ENCODE results near the gene NBPF8. TPM values are rescaled to one million over a fixed set of nuclear protein-coding genes. Genes with fewer than 3 reads are reported as not detected.
"Not testable (repeated sequence)": the region's sequence is repeated elsewhere in the genome, so short reads cannot be mapped to it uniquely, and the experiment has no call there.

NBPF8 gene, protein sequence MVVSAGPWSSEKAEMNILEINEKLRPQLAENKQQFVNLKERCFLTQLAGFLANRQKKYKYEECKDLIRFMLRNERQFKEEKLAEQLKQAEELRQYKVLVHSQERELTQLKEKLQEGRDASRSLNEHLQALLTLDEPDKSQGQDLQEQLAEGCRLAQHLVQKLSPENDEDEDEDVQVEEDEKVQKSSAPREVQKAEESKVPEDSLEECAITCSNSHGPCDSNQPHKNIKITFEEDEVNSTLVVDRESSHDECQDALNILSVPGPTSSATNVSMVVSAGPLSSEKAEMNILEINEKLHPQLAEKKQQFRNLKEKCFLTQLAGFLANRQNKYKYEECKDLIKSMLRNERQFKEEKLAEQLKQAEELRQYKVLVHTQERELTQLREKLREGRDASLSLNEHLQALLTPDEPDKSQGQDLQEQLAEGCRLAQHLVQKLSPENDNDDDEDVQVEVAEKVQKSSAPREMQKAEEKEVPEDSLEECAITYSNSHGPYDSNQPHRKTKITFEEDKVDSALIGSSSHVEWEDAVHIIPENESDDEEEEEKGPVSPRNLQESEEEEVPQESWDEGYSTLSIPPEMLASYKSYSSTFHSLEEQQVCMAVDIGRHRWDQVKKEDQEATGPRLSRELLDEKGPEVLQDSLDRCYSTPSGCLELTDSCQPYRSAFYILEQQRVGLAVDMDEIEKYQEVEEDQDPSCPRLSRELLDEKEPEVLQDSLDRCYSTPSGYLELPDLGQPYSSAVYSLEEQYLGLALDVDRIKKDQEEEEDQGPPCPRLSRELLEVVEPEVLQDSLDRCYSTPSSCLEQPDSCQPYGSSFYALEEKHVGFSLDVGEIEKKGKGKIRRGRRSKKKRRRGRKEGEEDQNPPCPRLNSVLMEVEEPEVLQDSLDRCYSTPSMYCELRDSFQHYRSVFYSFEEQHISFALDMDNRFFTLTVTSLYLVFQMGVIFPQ
- polyA plus RNA-seq: 10 to 100 TPM in 1 of 4 donors, 1 to 10 TPM in 2, under 1 TPM in 1; 0.45 to 10.1 (median 2.0) TPM
- long read RNA-seq, donor 1: 0 reads
- long read RNA-seq, donor 2: 0 reads
- long read RNA-seq, donor 3: 0 reads
- long read RNA-seq, donor 4: 0 reads
- long read RNA-seq, donor 5: 0 reads
- long read RNA-seq, donor 6: 0 reads
- long read RNA-seq, donor 7: 0 reads
- long read RNA-seq, donor 8: 0 reads
- long read RNA-seq, donor 9: 0 reads
- long read RNA-seq, donor 10, partial matches to known transcripts: 8 of 8 reads
- long read RNA-seq, donor 10, other reads (novel, unspliced or antisense): 0 of 8 reads

DNA sequence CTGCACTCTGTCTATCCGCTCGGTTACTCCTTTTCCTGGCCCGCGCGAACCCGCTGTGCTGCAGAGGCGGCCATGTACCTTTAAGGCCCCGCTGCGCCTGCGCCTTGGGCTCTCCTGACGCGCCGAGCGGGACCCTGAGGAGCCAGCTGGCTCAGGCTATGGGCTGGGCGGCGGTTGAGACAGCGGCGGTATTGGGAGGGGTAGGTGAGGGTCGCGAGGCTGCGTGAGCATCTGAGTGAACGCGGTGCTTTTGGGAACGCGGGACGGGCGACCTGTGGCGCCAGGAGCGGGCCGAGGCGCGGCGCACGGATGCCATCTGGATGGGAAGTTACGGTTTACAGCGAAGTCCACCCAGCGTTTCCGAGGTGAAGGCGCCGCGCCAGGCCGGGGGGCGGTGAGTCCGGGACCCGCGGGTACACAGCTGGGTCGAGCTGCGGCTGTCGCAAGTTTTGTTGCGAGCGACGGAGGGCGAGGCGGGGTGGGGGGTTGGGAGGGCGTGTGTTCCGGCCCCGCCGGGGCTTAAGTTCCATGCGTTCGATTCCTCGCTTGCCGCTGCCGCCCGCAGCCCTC is at the start of gene NBPF8:
TSS of gene NBPF8 (plus strand) at position 125 of the 570 bp plus-strand sequence. CDS start 21,488 bp downstream, outside the sequence.
- peak within 1 kb of the TSS; percentile 30 to 48 (median 43) for H3K4me3 ChIP-seq (ENCODE audit: low read depth in 1 of 3, low read length in 3 of 3)
- not testable (repeated sequence) for H3K4me1 ChIP-seq (ENCODE audit: control insufficient read depth in 3 of 3, insufficient read depth in 2 of 3, low read depth in 1 of 3, low read length in 2 of 3); H3K36me3 ChIP-seq (ENCODE audit: control insufficient read depth in 3 of 3, insufficient read depth in 2 of 3, low read depth in 1 of 3, low read length in 3 of 3); H3K27me3 ChIP-seq (ENCODE audit: control insufficient read depth in 3 of 3, insufficient read depth in 3 of 3, low read length in 3 of 3); FAIRE-seq; H3K9me3 ChIP-seq (ENCODE audit: control insufficient read depth in 2 of 2, insufficient read depth in 1 of 2, low read depth in 1 of 2, low read length in 1 of 2)
- 0 to 1% (median 1%) methylated on average over 8 to 47 of the region's 64 CpGs for WGBS, 3 donors
- H3K27ac ChIP-seq (ENCODE audit: low read depth in 1 of 3, low read length in 2 of 3): peak within 1 kb of the TSS in 2 of 3 donors; percentile 28 to 54
- DNase-seq: peak; percentile 20 to 53

DNA sequence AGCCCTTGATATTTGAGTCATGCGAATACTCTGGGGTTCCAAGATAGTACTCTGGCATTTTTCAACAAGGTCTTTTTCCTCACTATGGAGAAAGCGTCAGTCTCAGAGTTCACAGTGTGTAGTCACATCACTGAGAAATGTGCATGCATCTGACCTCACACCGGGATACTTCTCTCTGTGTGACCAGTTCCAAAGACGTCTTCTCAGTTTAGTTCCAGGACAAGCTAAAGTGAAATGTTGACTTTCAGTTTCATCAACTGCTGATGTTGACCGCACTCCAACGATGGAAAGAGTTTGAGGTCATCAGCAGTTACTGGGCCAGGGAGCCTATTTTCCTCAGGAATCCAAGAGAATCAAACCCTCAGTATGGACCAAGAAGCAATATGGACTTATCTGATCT is 47.1 kb upstream of the NBPF8 start:
- H3K27ac ChIP-seq (ENCODE audit: low read depth in 1 of 3, low read length in 2 of 3); H3K9me3 ChIP-seq (ENCODE audit: control insufficient read depth in 2 of 2, insufficient read depth in 1 of 2, low read depth in 1 of 2, low read length in 1 of 2); H3K36me3 ChIP-seq (ENCODE audit: control insufficient read depth in 3 of 3, insufficient read depth in 2 of 3, low read depth in 1 of 3, low read length in 3 of 3); H3K4me1 ChIP-seq (ENCODE audit: control insufficient read depth in 3 of 3, insufficient read depth in 2 of 3, low read depth in 1 of 3, low read length in 2 of 3); FAIRE-seq; H3K4me3 ChIP-seq (ENCODE audit: low read depth in 1 of 3, low read length in 3 of 3); H3K27me3 ChIP-seq (ENCODE audit: control insufficient read depth in 3 of 3, insufficient read depth in 3 of 3, low read length in 3 of 3); DNase-seq: not testable (repeated sequence)
- 75 to 91% (median 87%) methylated on average over 5 to 6 of the region's 6 CpGs for WGBS, 3 donors

DNA sequence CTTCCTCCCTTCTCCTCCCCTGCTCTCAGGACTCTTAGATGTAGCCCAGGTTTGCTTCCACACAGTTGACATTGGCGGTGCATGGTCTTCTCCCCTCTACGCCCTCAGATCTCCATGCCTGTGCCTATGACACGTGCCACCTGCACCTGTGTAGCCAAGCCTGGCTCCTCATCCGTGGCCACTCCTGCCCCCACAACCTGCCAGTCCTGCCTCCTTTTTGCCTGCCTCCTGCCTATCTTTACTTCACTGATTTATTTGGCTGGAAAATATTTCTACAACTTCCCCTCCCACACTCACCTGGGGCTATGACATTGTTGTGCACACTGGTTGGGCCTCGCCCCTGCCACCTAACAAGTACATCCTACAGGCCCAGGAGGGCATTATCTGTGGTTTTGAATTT is 28.2 kb upstream of the NBPF8 start:
- FAIRE-seq: not testable (repeated sequence)

DNA sequence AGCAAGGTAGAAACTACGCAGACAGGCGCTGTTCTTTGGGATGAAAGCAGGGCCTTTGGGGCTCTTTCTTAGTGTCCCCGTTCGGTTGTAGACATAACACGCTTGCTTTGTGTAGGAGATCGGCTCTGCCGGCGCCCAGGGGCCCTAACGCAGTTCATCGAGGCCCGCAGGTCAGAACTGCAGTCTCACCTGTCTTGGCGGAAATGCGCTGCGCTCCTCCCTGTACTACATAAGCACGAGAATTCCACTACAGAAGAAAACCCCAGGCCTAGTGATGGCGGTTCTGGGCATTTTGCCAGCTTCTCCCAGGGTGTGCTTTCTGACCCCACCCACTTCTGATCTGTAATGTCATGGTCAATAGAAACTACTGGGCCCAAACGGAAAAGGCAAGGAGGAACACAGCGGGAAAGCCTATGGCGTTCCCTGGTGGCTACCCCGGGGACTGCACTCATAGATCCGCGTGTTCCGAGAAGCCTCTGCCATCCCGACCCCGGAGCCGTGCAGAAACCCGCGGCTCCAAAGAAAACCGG is 26.2 kb upstream of the NBPF8 start:
- H3K27me3 ChIP-seq (ENCODE audit: control insufficient read depth in 3 of 3, insufficient read depth in 3 of 3, low read length in 3 of 3); H3K9me3 ChIP-seq (ENCODE audit: control insufficient read depth in 2 of 2, insufficient read depth in 1 of 2, low read depth in 1 of 2, low read length in 1 of 2); H3K4me3 ChIP-seq (ENCODE audit: low read depth in 1 of 3, low read length in 3 of 3); FAIRE-seq; H3K36me3 ChIP-seq (ENCODE audit: control insufficient read depth in 3 of 3, insufficient read depth in 2 of 3, low read depth in 1 of 3, low read length in 3 of 3); H3K4me1 ChIP-seq (ENCODE audit: control insufficient read depth in 3 of 3, insufficient read depth in 2 of 3, low read depth in 1 of 3, low read length in 2 of 3); H3K27ac ChIP-seq (ENCODE audit: low read depth in 1 of 3, low read length in 2 of 3): not testable (repeated sequence)
- 6 to 20% (median 15%) methylated on average over 12 to 15 of the region's 29 CpGs for WGBS, 3 donors
- peak; percentile 30 to 44 for DNase-seq

More for the DNA sequence above, 28.2 kb upstream of the NBPF8 start:
- not testable (repeated sequence) for DNase-seq; H3K4me1 ChIP-seq (ENCODE audit: control insufficient read depth in 3 of 3, insufficient read depth in 2 of 3, low read depth in 1 of 3, low read length in 2 of 3); H3K9me3 ChIP-seq (ENCODE audit: control insufficient read depth in 2 of 2, insufficient read depth in 1 of 2, low read depth in 1 of 2, low read length in 1 of 2); H3K27ac ChIP-seq (ENCODE audit: low read depth in 1 of 3, low read length in 2 of 3); H3K36me3 ChIP-seq (ENCODE audit: control insufficient read depth in 3 of 3, insufficient read depth in 2 of 3, low read depth in 1 of 3, low read length in 3 of 3); H3K4me3 ChIP-seq (ENCODE audit: low read depth in 1 of 3, low read length in 3 of 3); H3K27me3 ChIP-seq (ENCODE audit: control insufficient read depth in 3 of 3, insufficient read depth in 3 of 3, low read length in 3 of 3)
- 75 to 93% (median 81%) methylated on average over 5 of the region's 5 CpGs for WGBS, 3 donors

DNA sequence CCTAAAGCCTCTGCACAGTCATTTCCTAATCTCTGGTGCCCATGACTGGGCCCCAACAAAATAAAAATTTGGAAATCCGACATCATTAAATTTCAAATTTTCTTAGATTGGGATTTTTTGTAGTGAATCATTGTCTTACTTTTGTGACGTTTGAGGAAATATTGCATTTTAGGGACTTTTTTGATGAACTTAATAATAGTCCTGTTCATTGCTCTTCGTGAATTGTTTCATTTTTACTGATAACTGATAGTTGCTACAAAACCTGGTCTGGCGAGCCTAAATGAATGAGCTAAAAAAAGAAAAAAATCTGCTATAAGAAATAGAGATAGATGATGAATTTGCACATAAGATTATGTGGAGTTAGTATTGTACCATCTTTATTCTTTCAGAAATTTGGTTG is 23.5 kb upstream of the NBPF8 start:
- not testable (repeated sequence) for H3K36me3 ChIP-seq (ENCODE audit: control insufficient read depth in 3 of 3, insufficient read depth in 2 of 3, low read depth in 1 of 3, low read length in 3 of 3); H3K27me3 ChIP-seq (ENCODE audit: control insufficient read depth in 3 of 3, insufficient read depth in 3 of 3, low read length in 3 of 3); FAIRE-seq; H3K4me1 ChIP-seq (ENCODE audit: control insufficient read depth in 3 of 3, insufficient read depth in 2 of 3, low read depth in 1 of 3, low read length in 2 of 3); H3K9me3 ChIP-seq (ENCODE audit: control insufficient read depth in 2 of 2, insufficient read depth in 1 of 2, low read depth in 1 of 2, low read length in 1 of 2); DNase-seq; H3K27ac ChIP-seq (ENCODE audit: low read depth in 1 of 3, low read length in 2 of 3); H3K4me3 ChIP-seq (ENCODE audit: low read depth in 1 of 3, low read length in 3 of 3)
- WGBS, 3 donors: 67 to 81% (median 77%) methylated on average over 4 of the region's 4 CpGs

DNA sequence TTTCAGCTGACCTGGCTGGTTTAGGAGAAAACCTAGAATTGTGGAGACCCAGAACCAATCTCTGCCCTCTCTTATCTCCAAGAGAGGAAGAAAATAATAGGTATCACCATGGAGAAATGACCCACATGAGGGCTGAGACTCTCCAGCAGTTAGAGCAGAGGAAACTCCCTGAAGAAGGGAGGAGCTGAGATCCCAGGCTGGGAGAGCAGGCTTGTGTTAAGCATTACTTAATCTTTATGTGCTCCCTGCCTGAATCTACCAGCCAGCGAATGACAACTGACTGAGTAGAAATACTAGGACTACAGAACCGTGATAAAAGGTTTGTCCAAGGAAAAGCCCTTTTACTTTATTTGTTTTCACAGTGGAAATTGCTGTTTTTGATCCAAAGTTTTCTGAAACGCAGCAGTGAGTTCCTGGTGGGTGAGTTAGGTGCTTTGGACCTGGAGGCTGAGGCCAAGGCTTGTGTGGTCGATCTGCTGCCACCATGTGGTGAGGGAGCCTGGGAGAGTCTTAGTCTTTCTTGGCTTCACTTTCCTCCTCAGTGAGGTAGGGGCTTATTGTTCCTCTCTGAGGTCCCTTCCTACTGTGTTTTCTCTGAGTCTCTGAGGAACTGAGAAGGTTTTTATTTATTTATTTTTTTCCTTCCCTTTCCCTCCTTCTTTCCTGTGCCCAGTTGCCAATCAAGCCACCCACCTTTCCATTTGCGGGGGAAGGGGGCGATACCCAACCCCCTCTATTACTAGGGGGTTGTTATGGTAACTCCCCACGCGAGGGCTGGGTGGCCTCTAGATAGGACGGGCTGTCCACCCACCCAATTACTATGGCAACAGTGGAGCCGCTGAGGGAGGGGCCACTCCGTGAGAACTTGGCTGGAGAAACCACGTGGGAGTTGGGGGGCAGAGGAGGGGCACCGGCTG is 21.3 kb upstream of the NBPF8 start:
- not testable (repeated sequence) for H3K4me1 ChIP-seq (ENCODE audit: control insufficient read depth in 3 of 3, insufficient read depth in 2 of 3, low read depth in 1 of 3, low read length in 2 of 3); H3K9me3 ChIP-seq (ENCODE audit: control insufficient read depth in 2 of 2, insufficient read depth in 1 of 2, low read depth in 1 of 2, low read length in 1 of 2); H3K4me3 ChIP-seq (ENCODE audit: low read depth in 1 of 3, low read length in 3 of 3); H3K36me3 ChIP-seq (ENCODE audit: control insufficient read depth in 3 of 3, insufficient read depth in 2 of 3, low read depth in 1 of 3, low read length in 3 of 3); DNase-seq; H3K27ac ChIP-seq (ENCODE audit: low read depth in 1 of 3, low read length in 2 of 3); FAIRE-seq; H3K27me3 ChIP-seq (ENCODE audit: control insufficient read depth in 3 of 3, insufficient read depth in 3 of 3, low read length in 3 of 3)
- 23 to 50% (median 43%) methylated on average over 4 to 7 of the region's 13 CpGs for WGBS, 3 donors

DNA sequence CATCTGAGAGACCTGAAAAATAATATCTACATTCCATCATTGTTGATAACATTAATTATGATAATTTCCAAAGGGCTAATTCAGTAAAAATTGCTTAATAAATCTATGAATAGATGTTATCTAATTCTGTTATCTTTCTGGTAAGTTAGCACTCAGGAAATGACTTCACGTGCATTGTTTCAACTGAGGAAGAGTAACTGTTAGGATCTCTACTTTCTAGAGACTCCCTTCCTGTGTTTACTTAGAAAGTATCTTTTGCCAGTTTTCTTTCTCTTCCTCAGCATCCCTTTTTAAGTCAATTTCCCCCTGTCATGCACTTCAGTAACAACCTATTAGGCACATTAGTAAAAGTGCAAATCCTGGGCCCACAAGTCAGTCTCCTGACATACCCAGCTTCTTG is 9.5 kb upstream of the NBPF8 start:
- FAIRE-seq; H3K27ac ChIP-seq (ENCODE audit: low read depth in 1 of 3, low read length in 2 of 3); H3K4me1 ChIP-seq (ENCODE audit: control insufficient read depth in 3 of 3, insufficient read depth in 2 of 3, low read depth in 1 of 3, low read length in 2 of 3); H3K36me3 ChIP-seq (ENCODE audit: control insufficient read depth in 3 of 3, insufficient read depth in 2 of 3, low read depth in 1 of 3, low read length in 3 of 3); DNase-seq; H3K4me3 ChIP-seq (ENCODE audit: low read depth in 1 of 3, low read length in 3 of 3); H3K27me3 ChIP-seq (ENCODE audit: control insufficient read depth in 3 of 3, insufficient read depth in 3 of 3, low read length in 3 of 3); H3K9me3 ChIP-seq (ENCODE audit: control insufficient read depth in 2 of 2, insufficient read depth in 1 of 2, low read depth in 1 of 2, low read length in 1 of 2): not testable (repeated sequence)
- no CpG with 5 or more reads among the region's 1 CpG for WGBS, 3 donors

All from small intestine (tissue), 16 donors.